Activated CD4-positive, alpha-beta memory T cell treated with anti-CD3 and anti-CD28 coated beads, Interleukin-2, amount 10 ng/mL, durations not matched to agents 7 days and 5 days (primary cell): ENCODE measurements around the gene CCNK. TPM values are rescaled to one million over a fixed set of nuclear protein-coding genes. Genes with fewer than 3 reads are reported as not detected.

Source experiments
- CTCF ChIA-PET: fragments of 350-600 bp; sonication (Branson Sonifier 250); formaldehyde crosslinking; loops from one replicate; lab custom pipeline; 2021; ENCODE audit warnings: antibody characterized with exemption, inconsistent platforms; lab: Charles Lee
- POLR2A ChIA-PET: fragments of 350-600 bp; sonication (Branson Sonifier 250); formaldehyde crosslinking; loops from one replicate; lab custom pipeline; 2021; ENCODE audit warnings: antibody characterized with exemption; lab: Charles Lee
- DNase-seq: peaks from one replicate; pipeline ENCODE4 v3.0.0-alpha.2; 2020
- H3K27ac Mint-ChIP-seq: one replicate; pipeline ENCODE4 v1.8.0; 2021; ENCODE audit warnings: mild to moderate bottlenecking, mixed read lengths
- H3K27me3 Mint-ChIP-seq: one replicate; pipeline ENCODE4 v1.8.0; 2021; ENCODE audit warnings: mixed read lengths
- H3K36me3 Mint-ChIP-seq: one replicate; pipeline ENCODE4 v1.8.0; 2021; ENCODE audit warnings: low read depth, mixed read lengths
- H3K4me1 Mint-ChIP-seq: one replicate; pipeline ENCODE4 v1.8.0; 2021; ENCODE audit warnings: mixed read lengths
- H3K4me3 Mint-ChIP-seq: one replicate; pipeline ENCODE4 v1.8.0; 2021; ENCODE audit warnings: mild to moderate bottlenecking, mixed read lengths
- H3K9me3 Mint-ChIP-seq: one replicate; pipeline ENCODE4 v1.8.0; 2021; ENCODE audit warnings: mixed read lengths
- total RNA-seq, 2 experiments: library from RNA; stranded (reverse); gene quantifications; one replicate each; pipeline ENCODE4 v1.2.3, GENCODE V29; 2021

The CCNK gene
- total RNA-seq, 2 experiments from 2014 or later: 79.2 to 83.7 TPM

DNA sequence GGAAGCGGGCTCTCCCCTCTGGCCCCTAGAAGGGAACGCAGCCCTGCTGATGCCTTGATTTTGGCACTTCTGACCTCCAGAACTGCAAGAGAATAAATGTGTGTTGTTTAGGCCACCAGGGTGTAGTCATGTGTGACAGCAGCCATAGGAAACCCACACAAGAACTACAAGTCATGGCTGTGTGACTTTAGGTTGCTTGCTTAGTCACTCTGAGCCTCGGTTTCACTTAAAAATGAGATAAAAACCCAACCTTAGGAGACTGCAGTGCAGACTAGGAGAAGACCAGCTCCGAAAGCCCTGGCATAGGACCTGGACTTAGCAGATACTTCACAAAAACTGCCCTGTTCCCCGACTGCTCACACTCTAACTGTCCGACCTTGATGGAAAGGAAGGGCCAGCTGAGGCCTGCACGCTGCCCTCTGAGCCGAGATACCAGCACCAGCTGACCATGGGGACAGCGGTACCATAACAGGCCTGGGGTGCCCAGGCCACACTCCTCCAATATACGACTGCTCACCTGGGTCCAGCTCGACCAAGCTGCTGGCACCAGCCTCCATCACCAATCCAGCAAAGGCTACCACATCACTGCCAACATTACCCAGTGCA is 69.3 kb downstream of the CCNK start:
- Mint-ChIP-seq H3K9me3 (no peaks in the 10 kb centered on the region), H3K4me3 (no peak overlapping the region), H3K4me1 (no peaks in the 10 kb centered on the region), H3K27me3 (no peaks in the 10 kb centered on the region), H3K27ac (no peak overlapping the region), H3K36me3 (no peaks in the 10 kb centered on the region)
- POLR2A ChIA-PET: no interaction called here
- CTCF ChIA-PET: no interaction called here
- no peak for DNase-seq

DNA sequence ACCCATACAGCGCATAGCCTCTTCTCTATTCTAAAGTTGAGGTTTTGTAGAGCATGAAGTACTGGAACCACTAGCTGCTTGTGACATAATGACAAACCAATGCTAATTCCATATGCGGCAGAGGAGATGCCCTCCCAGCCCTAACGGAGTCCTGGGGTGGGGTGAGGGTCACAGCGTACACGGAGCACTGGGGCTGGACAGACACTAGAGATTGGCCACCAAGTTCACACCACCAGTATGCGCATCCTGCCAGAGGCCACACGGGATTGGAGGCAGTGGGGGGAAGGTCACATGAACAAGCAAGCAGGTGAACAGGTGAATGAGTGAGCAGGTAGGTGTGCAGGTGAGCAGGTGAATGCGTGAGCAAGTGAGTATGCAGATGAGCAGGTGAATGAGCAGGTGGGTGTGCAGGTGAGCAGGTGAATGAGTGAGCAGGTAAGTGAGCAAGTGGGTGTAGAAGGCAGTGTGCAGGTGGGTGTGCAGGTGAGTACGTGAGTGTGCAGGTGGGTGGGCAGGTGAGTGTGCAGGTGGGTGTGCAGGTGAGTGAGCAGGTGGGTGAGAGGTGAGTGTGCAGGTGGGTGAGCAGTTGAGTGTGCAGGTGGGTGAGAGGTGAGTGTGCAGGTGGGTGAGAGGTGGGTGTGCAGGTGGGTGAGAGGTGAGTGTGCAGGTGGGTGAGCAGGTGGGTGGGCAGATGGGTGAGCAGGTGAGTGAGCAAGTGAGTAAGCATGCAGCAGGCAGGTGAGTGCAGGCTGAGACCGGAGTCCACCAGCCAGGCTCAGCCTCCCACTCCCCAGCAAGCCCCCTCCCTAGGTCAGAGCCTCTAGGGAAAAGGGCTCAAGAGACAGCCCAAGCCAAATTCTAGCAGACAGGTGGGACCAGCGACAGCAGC is 70.1 kb downstream of the CCNK start:
- Mint-ChIP-seq H3K4me3 (no peak overlapping the region), H3K9me3 (no peaks in the 10 kb centered on the region), H3K27ac (no peak overlapping the region), H3K27me3 (no peaks in the 10 kb centered on the region), H3K36me3 (no peaks in the 10 kb centered on the region), H3K4me1 (no peaks in the 10 kb centered on the region)
- DNase-seq: no peak
- POLR2A ChIA-PET: no interaction called here
- CTCF ChIA-PET: no interaction called here

DNA sequence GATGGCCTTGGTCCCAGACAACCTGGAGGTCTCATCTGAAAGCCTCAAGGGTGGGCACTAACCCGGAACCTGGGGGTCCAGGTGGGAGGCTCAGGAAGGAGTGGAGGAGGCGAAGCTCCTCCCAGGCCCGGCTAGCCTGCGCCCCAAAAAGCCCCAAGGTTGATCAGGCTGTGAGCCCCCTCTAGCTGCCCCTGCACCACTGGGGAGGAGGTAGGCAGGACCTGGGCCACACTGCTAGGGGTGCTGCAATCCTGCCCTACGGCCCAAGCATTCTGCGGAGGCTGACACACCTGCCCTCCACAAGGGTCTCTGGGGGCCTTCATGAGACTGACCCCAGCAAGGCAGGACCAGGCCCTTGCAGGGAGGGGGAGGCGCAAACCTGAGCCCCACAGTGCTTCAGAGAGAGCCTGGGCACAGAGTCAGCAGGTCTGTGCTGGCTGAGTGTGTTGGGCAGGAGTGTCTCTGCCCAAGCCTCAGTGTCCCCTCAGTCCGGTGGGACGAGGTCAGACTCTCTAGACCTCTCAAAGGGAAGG is 70.9 kb downstream of the CCNK start:
- no peaks in the 10 kb centered on the region for H3K9me3 Mint-ChIP-seq
- no peaks in the 10 kb centered on the region for H3K36me3 Mint-ChIP-seq
- CTCF ChIA-PET: no interaction called here
- no peak overlapping the region for H3K27ac Mint-ChIP-seq
- no peaks in the 10 kb centered on the region for H3K27me3 Mint-ChIP-seq
- DNase-seq: no peak
- no peaks in the 10 kb centered on the region for H3K4me1 Mint-ChIP-seq
- POLR2A ChIA-PET: no interaction called here
- H3K4me3 Mint-ChIP-seq: no peak overlapping the region

DNA sequence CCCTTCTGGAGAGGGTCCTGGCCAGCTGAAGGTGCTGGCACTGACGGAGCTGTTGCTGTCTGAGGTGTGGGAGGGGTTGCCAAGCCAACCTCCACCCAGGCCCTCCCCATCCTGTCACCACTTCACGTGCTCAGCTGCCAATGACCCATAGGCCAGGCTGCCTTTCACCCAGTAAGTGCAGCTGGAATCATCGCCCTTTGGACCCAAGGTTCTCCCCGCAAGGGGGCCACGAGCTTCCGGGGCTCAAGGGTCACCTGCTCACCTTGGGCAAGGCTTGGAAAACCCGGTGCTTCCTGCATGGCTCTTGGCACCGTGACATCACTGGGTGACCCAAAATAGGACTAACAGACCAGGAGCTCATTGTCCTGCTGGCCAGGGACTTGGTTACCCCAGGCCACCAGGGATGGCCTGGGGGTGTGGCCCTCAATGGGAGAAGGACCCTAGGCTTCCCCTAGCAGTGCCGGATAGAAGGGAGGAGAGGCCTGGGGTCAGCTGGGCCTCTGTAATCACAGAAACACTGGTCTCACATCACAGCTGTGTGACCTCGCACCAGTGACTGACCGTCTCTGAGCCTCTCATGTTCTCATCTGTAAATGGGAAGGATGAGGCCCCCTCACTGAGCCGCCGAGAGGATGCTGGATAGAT is 71.5 kb downstream of the CCNK start:
- no peaks in the 10 kb centered on the region for H3K9me3 Mint-ChIP-seq
- POLR2A ChIA-PET: no interaction called here
- CTCF ChIA-PET: no interaction called here

DNA sequence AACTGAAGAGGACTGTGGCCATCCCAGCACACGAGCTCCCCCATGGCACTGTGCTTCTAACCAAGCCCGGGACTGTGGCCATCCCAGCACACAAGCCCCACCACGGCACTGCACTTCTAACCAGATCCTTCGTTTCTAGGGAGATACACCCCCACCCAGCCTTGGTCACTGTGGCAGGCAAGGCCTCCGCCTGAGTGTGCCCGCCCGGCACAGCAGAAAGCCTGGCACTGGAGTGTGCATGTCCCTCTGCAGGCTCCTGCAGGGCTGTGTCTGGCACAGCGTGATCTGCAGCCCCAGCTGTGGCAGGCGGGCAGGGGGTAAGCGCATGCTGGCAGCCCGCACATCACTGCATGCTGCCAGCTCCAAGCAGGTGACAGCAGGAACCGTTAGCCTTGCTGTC is 73.0 kb downstream of the CCNK start:
- Mint-ChIP-seq H3K4me3 (no peak overlapping the region), H3K4me1 (no peaks in the 10 kb centered on the region), H3K36me3 (no peaks in the 10 kb centered on the region), H3K9me3 (no peaks in the 10 kb centered on the region), H3K27me3 (no peaks in the 10 kb centered on the region), H3K27ac (no peak overlapping the region)
- no peak for DNase-seq
- ChIA-PET POLR2A (no interaction called here), CTCF (no interaction called here)

More for the DNA sequence above, 71.5 kb downstream of the CCNK start:
- no peaks in the 10 kb centered on the region for H3K27me3 Mint-ChIP-seq
- DNase-seq: no peak
- no peaks in the 10 kb centered on the region for H3K4me1 Mint-ChIP-seq
- no peak overlapping the region for H3K4me3 Mint-ChIP-seq
- no peaks in the 10 kb centered on the region for H3K36me3 Mint-ChIP-seq
- H3K27ac Mint-ChIP-seq: no peak overlapping the region

DNA sequence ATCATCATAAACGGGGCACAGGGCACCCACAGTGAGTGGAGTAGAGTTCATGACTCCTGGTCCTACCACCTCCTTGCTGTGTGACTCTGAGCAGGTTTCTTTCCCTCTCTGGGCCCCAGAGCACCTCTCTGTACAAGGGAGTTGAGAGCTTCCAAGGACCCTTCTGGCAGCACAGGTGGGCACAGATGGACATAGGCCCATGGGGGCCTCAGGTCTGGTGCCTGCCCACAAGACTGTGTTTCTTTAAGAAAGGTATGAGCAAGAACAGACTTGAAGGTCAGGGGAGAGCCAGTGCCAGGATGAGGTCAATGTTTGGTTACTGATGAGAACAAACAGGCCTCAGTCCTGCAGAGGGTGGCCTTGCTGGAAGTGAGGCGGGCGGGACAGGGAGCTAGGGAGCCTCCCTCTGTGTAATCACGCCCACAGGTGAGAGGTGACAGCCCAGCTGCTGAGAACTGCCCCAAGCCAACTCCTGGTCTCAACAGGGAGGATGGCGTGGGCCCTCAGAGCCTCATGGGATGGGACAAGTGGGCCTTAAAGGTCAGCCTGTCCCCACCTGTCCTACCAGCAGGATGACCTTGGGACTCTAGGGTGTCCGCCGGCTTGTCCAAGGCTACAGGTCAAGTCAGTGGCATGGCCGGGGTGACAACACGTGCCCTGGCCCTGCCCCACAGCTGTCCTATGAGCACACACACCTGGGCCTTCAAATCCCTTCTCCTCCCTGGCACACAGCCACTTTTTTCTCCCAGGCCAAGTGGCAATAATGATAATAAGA is 73.7 kb downstream of the CCNK start:
- H3K4me3 Mint-ChIP-seq: no peak overlapping the region
- no peaks in the 10 kb centered on the region for H3K4me1 Mint-ChIP-seq
- H3K27me3 Mint-ChIP-seq: no peaks in the 10 kb centered on the region
- H3K36me3 Mint-ChIP-seq: no peaks in the 10 kb centered on the region
- ChIA-PET POLR2A (no interaction called here), CTCF (interaction anchor here (0.6 kb wide), 1 partner anchor 409 kb away, joined by 3 read pairs; no protein-coding TSS in a partner anchor)
- no peak overlapping the region for H3K27ac Mint-ChIP-seq
- H3K9me3 Mint-ChIP-seq: no peaks in the 10 kb centered on the region
- DNase-seq: no peak

DNA sequence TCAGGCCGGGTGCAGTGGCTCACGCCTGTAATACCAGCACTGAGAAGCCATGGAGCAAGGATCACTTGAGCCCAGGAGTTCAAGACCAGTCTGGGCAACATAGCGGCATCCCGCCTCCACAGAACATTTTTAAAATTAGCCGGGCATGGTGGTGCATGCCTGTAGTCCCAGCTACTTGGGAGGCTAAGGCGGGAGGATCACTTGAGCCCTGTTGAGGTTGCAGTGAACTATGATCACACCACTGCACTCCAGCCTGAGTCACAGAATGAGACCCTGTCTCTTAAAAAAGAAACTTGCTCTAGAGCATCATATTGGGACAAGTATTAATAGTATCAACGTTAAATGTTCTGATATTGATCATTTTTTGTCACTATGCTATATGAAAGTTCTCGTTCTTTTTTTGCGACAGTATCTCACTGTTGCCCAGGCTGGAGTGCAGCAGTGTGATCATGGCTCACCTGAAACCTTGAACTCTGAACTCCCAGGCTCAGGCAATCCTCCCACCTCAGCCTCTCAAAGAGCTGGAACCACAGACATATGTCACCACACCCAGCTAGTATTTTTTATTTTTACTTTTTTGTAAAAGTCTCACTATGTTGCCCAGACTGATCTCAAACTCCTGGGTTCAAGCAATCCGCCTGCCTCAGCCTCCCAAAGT is 75.1 kb downstream of the CCNK start:
- no peaks in the 10 kb centered on the region for H3K4me1 Mint-ChIP-seq
- H3K27me3 Mint-ChIP-seq: no peaks in the 10 kb centered on the region
- H3K4me3 Mint-ChIP-seq: no peak overlapping the region
- no peaks in the 10 kb centered on the region for H3K36me3 Mint-ChIP-seq
- DNase-seq: no peak
- H3K27ac Mint-ChIP-seq: no peak overlapping the region
- H3K9me3 Mint-ChIP-seq: no peaks in the 10 kb centered on the region
- ChIA-PET POLR2A (no interaction called here), CTCF (no interaction called here)

DNA sequence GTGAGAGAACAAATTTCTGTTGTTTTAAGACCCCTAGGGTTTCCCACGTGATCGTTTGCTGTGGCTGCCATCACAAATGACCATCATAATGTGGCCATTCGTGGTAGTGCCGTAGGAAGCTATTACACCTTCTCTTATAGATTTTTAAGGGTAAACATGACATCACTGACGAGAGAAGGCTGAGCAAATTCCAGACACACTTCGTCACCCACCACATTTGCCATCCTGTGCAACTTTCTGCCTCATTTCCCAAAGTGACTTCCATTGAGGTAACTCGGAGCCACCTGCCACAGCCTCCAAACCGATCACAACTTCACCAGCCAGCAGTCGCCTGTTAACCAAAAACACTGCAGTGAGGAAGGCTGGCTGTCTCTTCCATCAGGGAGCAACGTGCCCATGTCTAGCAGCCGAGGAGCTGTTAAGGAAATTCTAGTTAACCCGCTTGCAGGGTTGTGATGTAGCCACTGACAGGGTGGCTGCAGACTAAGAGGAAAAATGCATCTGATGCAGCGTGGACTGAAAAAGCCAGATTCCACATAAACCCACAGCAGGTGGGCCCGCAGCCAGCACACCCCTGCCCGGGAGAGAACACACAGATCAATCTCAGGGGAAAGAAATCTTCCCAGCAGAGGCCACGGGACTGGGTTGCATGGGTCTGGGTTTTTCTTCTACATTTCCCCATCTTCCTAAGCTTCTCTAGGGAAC is 78.2 kb downstream of the CCNK start:
- H3K36me3 Mint-ChIP-seq: no peaks in the 10 kb centered on the region
- no peaks in the 10 kb centered on the region for H3K27me3 Mint-ChIP-seq
- DNase-seq: no peak
- no peaks in the 10 kb centered on the region for H3K4me1 Mint-ChIP-seq
- no peak overlapping the region for H3K27ac Mint-ChIP-seq
- no peaks in the 10 kb centered on the region for H3K9me3 Mint-ChIP-seq
- ChIA-PET CTCF (no interaction called here), POLR2A (no interaction called here)
- H3K4me3 Mint-ChIP-seq: no peak overlapping the region

DNA sequence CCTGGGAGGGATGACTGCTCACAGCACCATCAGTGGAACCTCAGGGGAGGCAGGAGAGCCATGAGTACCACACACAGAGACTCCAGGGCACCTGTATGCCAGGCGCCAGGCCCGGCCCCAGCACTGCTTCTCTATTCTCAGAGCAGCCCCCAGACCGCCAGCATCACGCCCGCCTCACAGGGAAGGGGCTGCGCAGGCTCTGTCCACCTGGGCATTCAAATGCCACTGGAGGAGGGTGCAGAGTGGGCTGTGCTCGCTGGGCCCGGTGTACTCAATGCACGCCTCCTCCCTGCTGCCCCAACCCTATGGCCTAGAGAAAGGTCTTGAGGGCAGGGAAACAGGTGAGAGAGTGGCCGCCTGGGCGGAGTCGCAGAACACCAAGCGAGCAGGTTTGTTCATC is 79.2 kb downstream of the CCNK start:
- no peak for DNase-seq
- H3K9me3 Mint-ChIP-seq: no peaks in the 10 kb centered on the region
- H3K4me1 Mint-ChIP-seq: no peaks in the 10 kb centered on the region

DNA sequence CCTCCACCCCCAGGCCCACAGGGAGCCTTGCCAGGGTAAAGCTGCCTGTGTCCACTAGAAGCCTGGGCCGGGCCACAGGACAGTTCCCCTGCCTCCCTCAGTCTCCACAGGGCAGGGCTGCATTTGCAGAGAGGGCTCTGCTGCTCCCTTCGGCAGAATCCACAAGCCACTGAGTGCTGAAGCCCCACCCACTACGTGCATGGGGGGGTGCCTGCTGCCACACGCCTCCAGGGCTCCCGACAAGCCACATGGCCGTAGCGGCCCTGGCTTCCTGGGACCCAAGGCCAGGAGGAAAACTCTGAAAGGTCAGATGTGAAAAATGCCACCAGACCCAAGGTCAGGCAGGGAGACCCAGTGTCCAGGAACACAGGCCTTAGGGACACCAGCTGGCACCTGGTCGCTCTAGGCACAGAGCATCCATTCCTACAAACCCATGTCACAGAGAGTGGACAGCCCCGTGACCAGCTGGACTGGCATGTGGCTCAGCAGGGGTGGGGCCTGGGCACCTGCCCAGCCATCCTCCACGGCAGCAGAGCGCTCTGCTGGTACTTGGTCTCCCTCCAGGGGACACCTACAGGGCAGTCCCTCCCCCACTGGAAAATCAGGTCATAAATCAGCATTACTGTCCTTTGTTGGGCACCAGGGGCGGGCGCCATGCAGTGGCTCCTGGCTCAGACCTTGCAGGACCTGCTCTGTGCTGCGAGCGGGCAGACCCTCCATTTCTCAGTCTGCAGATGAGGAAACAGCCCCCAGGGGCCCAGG is 79.9 kb downstream of the CCNK start:
- Mint-ChIP-seq H3K27ac (no peak overlapping the region), H3K4me3 (no peak overlapping the region), H3K36me3 (no peaks in the 10 kb centered on the region), H3K4me1 (no peaks in the 10 kb centered on the region), H3K9me3 (no peaks in the 10 kb centered on the region), H3K27me3 (no peaks in the 10 kb centered on the region)
- DNase-seq: no peak
- ChIA-PET POLR2A (interaction anchor here (1.0 kb wide), 1 partner anchor 34 kb away, joined by 3 read pairs; no protein-coding TSS in a partner anchor), CTCF (no interaction called here)

More for the DNA sequence above, 79.2 kb downstream of the CCNK start:
- ChIA-PET CTCF (no interaction called here), POLR2A (no interaction called here)
- H3K36me3 Mint-ChIP-seq: no peaks in the 10 kb centered on the region
- H3K27ac Mint-ChIP-seq: no peak overlapping the region
- no peaks in the 10 kb centered on the region for H3K27me3 Mint-ChIP-seq
- no peak overlapping the region for H3K4me3 Mint-ChIP-seq

DNA sequence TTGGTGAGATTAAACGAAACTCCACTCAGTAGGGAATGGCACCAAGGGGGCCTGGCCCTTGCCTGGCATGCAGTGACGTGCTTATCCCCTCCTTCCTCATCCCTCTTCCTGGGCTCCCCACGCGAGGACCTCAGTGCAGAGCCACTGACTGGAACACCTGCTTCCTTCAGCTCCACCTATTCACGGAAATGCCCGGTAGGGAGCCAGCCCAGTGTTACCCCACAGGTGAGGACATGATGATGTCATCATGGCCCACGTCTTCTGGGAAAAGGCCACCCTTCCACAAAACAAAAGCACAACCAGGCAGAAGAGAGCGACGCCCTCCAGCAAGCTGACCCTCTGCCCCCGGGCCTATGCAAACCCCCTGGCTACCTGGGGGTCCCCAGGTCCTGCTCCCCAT is 80.7 kb downstream of the CCNK start:
- Mint-ChIP-seq H3K27ac (no peak overlapping the region), H3K9me3 (no peaks in the 10 kb centered on the region), H3K4me1 (no peaks in the 10 kb centered on the region), H3K36me3 (no peaks in the 10 kb centered on the region), H3K27me3 (no peaks in the 10 kb centered on the region), H3K4me3 (no peak overlapping the region)
- DNase-seq: no peak
- ChIA-PET POLR2A (interaction anchor here (1.0 kb wide), 1 partner anchor 33 kb away, joined by 3 read pairs; no protein-coding TSS in a partner anchor), CTCF (no interaction called here)
